Right lobe of liver (tissue), 4 donors: Measurements from ENCODE around the gene ENTPD8.

Source experiments
- CTCF ChIP-seq, 4 donors: fragments of 200-600 bp in 3 of 4; fragments of 450-650 bp in 1 of 4; IDR thresholded peaks; one replicate each; pipeline versions ENCODE4 v1.5.1 to v1.8.0; 2016 to 2022; ENCODE audit warnings: antibody characterized with exemption in 4 of 4, mild to moderate bottlenecking in 2 of 4
- POLR2A ChIP-seq: fragments of 450-650 bp; IDR thresholded peaks from one replicate; pipeline ENCODE4 v1.6.1; 2017; ENCODE audit warnings: antibody characterized with exemption, mild to moderate bottlenecking
- donor health status: DM: no; HTN: no; CAD: no.
- donor health status: DM: no; HTN: no; CAD: no.
- donor health status: DM: no; HTN: yes; CAD: no.

GRCh38 chr9:137484551-137485315 is 43.6 kb upstream of the ENTPD8 start:
- TF ChIP-seq CTCF (IDR thresholded peaks at IDR 0.05) (no peak), POLR2A (no peak)
